Activated naive CD8-positive, alpha-beta T cell treated with anti-CD3 and anti-CD28 coated beads, Interleukin-2, amount 50 U/mL, for 24 hours (primary cell): ENCODE measurements around the gene PRRT2.
"Not testable (repeated sequence)": the region's sequence is repeated elsewhere in the genome, so short reads cannot be mapped to it uniquely, and the experiment has no call there.

Source experiments
- ATAC-seq: fragments of 150-1000 bp; cut with Tn5 transposase; one replicate; pipeline ENCODE4 v1.10.0; 2021
- DNase-seq: peaks from one replicate; pipeline ENCODE4 v3.0.0; 2021
- H3K27ac Mint-ChIP-seq: one replicate; pipeline ENCODE4 v1.8.0; 2021; ENCODE audit warnings: mild to moderate bottlenecking, mixed read lengths
- H3K27me3 Mint-ChIP-seq: one replicate; pipeline ENCODE4 v1.8.0; 2021; ENCODE audit warnings: mixed read lengths
- H3K36me3 Mint-ChIP-seq: one replicate; pipeline ENCODE4 v1.8.0; 2021; ENCODE audit warnings: low read depth, mixed read lengths
- H3K4me1 Mint-ChIP-seq: one replicate; pipeline ENCODE4 v1.8.0; 2021; ENCODE audit warnings: mixed read lengths
- H3K4me3 Mint-ChIP-seq: one replicate; pipeline ENCODE4 v1.8.0; 2021; ENCODE audit warnings: mild to moderate bottlenecking, moderate library complexity, mixed read lengths
- H3K9me3 Mint-ChIP-seq: one replicate; pipeline ENCODE4 v1.8.0; 2021; ENCODE audit warnings: mixed read lengths

PRRT2 gene

DNA sequence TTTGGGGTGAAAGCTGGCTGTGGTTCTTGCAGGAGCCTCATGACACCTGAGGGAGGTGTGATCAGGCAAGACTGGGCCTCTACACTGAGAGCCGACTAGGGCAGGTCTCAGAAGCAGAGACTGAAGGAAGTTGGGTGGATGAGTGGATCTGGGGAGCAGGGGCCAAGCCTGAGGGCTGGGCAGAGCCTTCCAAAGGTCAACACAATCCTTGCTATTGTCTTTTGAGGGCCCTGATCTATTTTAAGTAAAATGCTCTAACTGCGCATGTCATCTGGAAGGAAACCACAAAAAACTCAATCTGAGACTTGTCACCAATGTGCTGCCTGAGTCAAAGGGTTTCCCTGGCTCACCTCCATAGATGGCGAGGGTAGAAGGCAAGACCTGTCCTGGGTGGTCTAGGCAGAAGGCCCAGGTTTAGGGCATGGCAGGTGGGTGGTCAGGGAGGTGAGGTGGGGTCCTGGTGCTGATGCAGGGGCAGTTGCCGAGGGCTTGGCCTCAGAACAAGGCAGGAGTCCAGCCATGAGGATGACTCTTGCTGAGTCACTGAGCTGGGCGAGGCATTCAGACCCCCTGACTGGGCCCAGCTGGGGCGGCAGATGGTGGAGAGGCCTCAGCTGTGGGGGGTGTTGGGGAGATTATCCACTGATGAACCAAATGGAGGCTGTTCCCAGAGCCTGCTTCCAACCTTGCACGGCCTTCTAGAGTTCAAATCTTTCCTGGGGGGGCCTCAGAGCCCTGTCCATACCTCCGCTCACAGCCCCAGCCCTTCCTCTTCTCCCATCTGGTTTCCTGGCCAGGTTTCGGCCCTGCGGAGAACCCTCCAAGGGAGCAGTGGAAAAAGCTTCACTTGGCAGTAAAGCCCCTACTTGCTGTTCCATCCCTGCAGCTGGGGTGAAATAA lies 13.4 kb downstream of the PRRT2 start:
- H3K4me3 Mint-ChIP-seq: peak overlapping the region; percentile 54
- ATAC-seq: peak; percentile 64
- DNase-seq: peak; percentile 59
- no peaks in the 10 kb centered on the region for H3K36me3 Mint-ChIP-seq
- peak overlapping the region; percentile 93 for H3K27ac Mint-ChIP-seq
- no peaks in the 10 kb centered on the region for H3K27me3 Mint-ChIP-seq
- no peaks in the 10 kb centered on the region for H3K9me3 Mint-ChIP-seq
- peaks cover 86% of the 10 kb centered on the region for H3K4me1 Mint-ChIP-seq

DNA sequence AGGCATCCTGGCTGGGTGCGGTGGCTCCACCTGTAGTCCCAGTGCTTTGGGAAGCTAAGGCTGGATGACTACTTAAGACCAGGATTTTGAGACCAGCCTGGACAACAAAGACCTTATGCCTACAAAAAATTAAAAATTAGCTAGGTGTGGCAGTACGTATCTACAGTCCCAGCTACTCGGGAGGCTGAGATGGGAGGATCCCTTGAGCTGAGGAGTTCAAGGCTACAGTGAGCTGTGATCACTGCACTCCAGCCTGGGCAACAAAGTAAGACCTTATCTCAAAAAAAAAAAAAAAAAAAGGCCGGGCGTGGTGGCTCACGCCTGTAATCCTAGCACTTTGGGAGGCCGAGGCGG lies 14.3 kb downstream of the PRRT2 start:
- no peaks in the 10 kb centered on the region for H3K27me3 Mint-ChIP-seq
- H3K4me3 Mint-ChIP-seq: peak overlapping the region; percentile 61
- H3K36me3 Mint-ChIP-seq: no peaks in the 10 kb centered on the region
- peak overlapping the region; percentile 88 for H3K27ac Mint-ChIP-seq
- H3K9me3 Mint-ChIP-seq: no peaks in the 10 kb centered on the region
- no peak for DNase-seq
- peaks cover 79% of the 10 kb centered on the region for H3K4me1 Mint-ChIP-seq
- ATAC-seq: no peak

DNA sequence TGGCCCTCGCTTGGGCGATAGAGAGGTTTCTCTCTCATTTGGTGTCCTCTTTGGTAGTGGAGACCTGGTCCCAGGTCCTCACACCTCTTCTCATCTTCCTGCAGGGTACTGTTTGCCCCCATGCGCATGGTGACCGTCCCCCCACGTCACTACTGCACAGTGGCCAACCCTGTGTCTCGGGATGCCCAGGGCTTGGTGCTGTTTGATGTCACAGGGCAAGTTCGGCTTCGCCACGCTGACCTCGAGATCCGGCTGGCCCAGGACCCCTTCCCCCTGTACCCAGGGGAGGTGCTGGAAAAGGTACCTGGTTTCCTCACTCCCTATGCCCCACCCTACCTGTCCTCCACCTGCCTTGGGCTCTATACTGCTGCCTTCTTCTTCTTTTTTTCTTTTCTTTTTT lies 18.8 kb downstream of the PRRT2 start:
- no peak for ATAC-seq
- Mint-ChIP-seq H3K4me1 (peaks cover 45% of the 10 kb centered on the region), H3K4me3 (no peak overlapping the region), H3K27ac (no peak overlapping the region), H3K36me3 (peaks cover 7% of the 10 kb centered on the region), H3K27me3 (no peaks in the 10 kb centered on the region), H3K9me3 (no peaks in the 10 kb centered on the region)
- DNase-seq: no peak

DNA sequence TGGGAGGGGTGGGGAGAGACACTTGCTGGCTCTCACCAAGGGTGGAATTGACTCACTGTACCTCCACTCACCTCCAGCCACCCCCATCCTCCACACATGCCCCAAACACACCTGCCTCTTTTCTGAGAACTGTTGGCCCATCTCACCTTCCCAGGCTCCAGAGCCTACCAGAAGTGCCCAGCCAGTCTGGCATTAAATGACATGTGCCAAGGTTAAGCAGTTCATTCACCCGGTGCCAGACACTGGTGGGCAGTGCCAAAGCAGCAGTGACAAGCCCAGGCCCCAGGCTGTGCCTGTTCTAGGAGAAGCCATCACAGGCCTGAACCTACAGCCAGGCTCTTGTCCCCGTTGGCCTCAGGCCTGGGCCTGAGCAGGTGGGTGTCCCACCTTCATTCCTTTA lies 19.5 kb downstream of the PRRT2 start:
- H3K4me3 Mint-ChIP-seq: no peak overlapping the region
- no peaks in the 10 kb centered on the region for H3K9me3 Mint-ChIP-seq
- H3K4me1 Mint-ChIP-seq: peaks cover 38% of the 10 kb centered on the region
- ATAC-seq (no peak), DNase-seq (no peak)
- H3K36me3 Mint-ChIP-seq: peaks cover 7% of the 10 kb centered on the region
- H3K27ac Mint-ChIP-seq: no peak overlapping the region
- H3K27me3 Mint-ChIP-seq: no peaks in the 10 kb centered on the region

DNA sequence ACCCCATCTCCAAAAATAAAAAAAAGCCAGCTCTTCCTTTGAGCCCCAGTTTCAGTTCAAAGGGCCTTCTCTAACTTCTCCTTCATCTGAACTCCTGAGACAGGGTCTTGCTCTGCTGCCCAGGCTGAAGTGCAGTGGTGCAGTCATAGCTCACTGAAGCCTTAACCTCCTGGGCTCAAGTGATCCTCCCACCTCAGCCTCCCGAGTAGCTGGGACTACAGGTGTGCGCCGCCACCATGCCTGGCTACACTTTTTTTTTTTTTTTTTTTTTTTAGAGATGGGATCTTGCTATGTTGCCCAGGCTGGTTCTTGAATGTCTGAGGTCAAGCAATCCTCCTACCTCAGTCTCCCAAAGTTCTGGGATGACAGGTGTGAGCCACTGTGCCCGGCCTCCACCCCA lies 21.2 kb downstream of the PRRT2 start:
- not testable (repeated sequence) for H3K27me3 Mint-ChIP-seq, DNase-seq, ATAC-seq, H3K4me3 Mint-ChIP-seq, H3K9me3 Mint-ChIP-seq, H3K36me3 Mint-ChIP-seq
- Mint-ChIP-seq H3K27ac (peak overlapping the region; percentile 52), H3K4me1 (peaks cover 21% of the 10 kb centered on the region)

DNA sequence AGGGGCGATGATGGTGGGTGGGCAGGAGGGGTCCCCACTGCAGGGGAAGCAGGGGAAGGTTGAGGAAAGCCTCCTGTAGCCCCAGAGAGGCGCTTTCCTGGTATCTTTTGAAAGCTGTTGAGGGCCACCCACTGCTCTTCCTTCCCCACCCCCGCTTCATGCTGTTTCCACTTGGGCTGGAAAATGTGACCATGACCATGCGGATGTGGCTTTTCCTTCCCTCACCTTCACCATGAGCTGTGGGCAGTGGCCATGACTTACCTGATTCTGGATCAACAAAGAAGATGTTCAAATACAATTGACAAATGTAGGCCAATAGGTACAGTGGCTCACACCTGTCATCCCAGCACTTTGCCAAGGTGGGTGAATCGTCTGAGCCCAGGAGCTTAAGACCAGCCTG lies 22.1 kb downstream of the PRRT2 start:
- no peaks in the 10 kb centered on the region for H3K27me3 Mint-ChIP-seq
- H3K36me3 Mint-ChIP-seq: peaks cover 10% of the 10 kb centered on the region
- ATAC-seq: no peak

DNA sequence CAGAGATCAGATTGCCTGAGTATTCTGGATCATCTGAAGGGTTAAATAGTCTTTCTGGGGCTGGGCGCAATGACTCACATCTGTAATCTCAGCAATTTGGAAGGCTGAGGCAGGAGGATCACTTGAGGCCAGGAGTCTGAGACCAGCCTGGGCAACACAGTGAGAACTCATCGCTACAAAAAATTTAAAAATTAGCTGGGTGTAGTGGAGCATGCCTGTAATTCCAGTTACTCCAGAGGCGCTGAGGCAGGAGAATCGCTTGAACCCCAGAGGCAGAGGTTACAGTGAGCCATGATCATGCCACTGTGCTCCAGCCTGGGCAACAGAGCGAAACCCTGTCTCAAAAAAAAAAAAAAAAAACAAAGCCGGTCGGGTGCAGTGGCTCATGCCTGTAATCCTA lies 23.9 kb downstream of the PRRT2 start:
- no peak for DNase-seq
- no peak overlapping the region for H3K4me3 Mint-ChIP-seq
- peaks cover 11% of the 10 kb centered on the region for H3K4me1 Mint-ChIP-seq
- no peak for ATAC-seq
- peaks cover 10% of the 10 kb centered on the region for H3K36me3 Mint-ChIP-seq
- no peaks in the 10 kb centered on the region for H3K27me3 Mint-ChIP-seq
- H3K9me3 Mint-ChIP-seq: no peaks in the 10 kb centered on the region
- peak overlapping the region; percentile 37 for H3K27ac Mint-ChIP-seq

More for the DNA sequence above, 22.1 kb downstream of the PRRT2 start:
- Mint-ChIP-seq H3K4me3 (peak overlapping the region; percentile 4), H3K4me1 (peaks cover 16% of the 10 kb centered on the region), H3K27ac (peak overlapping the region; percentile 85), H3K9me3 (no peaks in the 10 kb centered on the region)
- DNase-seq: peak; percentile 23

DNA sequence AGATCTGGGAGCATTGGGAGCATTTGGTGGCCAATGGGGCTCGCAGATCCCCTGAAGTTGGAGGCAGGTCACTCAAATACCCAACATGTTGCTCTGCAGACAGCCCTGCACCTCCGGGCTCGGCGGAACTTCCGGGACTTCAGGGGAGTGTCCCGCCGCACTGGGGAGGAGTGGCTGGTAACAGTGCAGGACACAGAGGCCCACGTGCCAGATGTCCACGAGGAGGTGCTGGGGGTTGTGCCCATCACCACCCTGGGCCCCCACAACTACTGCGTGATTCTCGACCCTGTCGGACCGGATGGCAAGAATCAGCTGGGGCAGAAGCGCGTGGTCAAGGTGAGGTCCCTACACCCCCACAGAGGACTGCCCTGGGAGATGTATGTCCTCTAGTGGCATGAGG lies 24.6 kb downstream of the PRRT2 start:
- peaks cover 11% of the 10 kb centered on the region for H3K4me1 Mint-ChIP-seq
- H3K36me3 Mint-ChIP-seq: peaks cover 10% of the 10 kb centered on the region
- ATAC-seq: no peak
- no peak for DNase-seq
- no peak overlapping the region for H3K4me3 Mint-ChIP-seq
- no peaks in the 10 kb centered on the region for H3K27me3 Mint-ChIP-seq
- H3K9me3 Mint-ChIP-seq: no peaks in the 10 kb centered on the region
- H3K27ac Mint-ChIP-seq: no peak overlapping the region

DNA sequence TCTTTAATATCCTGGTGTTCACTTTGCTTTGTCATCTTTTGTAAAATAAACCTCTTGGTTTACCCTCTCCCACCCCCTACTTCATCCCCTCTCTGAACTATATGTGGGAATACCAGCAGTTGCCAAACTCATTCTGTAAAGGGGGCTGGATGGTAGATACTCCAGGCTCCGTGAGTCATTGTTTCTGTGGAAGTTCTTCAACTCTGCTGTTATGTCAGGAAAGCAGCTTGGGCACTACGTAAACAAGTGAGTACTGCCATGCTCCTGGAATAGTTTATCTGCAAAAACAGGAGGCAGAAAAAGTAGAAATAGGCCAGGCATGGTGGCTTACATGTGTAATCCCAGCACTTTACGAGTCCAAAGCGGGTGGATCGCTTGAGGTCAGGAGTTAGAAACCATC lies 25.8 kb downstream of the PRRT2 start:
- no peaks in the 10 kb centered on the region for H3K9me3 Mint-ChIP-seq
- peaks cover 11% of the 10 kb centered on the region for H3K4me1 Mint-ChIP-seq
- no peaks in the 10 kb centered on the region for H3K27me3 Mint-ChIP-seq
- DNase-seq (no peak), ATAC-seq (no peak)
- peaks cover 7% of the 10 kb centered on the region for H3K36me3 Mint-ChIP-seq
- no peak overlapping the region for H3K27ac Mint-ChIP-seq
- no peak overlapping the region for H3K4me3 Mint-ChIP-seq

DNA sequence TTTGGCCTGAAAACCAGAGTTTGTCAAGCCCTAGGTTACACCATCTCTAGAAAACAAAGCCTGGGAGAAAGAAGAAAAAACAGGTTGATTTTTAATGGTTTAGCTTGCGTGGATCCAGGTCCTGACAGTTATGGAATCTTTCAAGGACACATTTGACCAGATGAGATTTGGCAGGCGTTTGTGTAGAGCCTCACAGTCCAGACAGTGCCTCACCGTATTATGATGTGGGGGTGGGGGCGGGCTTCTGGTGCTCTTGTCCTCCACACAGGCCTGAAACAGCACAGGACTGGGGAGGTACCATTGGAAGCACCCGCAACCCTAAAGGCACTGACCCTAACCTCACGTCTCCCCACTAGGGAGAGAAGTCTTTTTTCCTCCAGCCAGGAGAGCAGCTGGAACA lies 27.8 kb downstream of the PRRT2 start:
- Mint-ChIP-seq H3K4me1 (no peaks in the 10 kb centered on the region), H3K4me3 (no peak overlapping the region), H3K9me3 (no peaks in the 10 kb centered on the region), H3K36me3 (peaks cover 3% of the 10 kb centered on the region), H3K27me3 (no peaks in the 10 kb centered on the region), H3K27ac (no peak overlapping the region)
- DNase-seq: no peak
- no peak for ATAC-seq

DNA sequence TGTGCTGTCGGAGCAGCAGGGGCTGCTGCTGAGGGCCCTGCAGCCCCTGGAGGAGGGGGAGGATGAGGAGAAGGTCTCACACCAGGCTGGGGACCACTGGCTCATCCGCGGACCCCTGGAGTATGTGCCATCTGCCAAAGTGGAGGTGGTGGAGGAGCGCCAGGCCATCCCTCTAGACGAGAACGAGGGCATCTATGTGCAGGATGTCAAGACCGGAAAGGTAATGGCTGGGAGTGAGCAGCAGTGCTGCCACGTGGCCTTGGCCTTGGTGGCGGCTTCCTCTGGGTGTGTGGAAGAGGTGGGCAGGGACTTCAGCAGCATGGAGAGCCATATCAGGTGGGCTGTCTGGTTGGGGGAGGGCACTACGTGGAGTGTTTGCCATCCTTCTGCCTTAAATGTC lies 28.2 kb downstream of the PRRT2 start:
- DNase-seq (no peak), ATAC-seq (no peak)
- Mint-ChIP-seq H3K27ac (no peak overlapping the region), H3K36me3 (peaks cover 3% of the 10 kb centered on the region), H3K4me3 (no peak overlapping the region), H3K4me1 (no peaks in the 10 kb centered on the region), H3K27me3 (no peaks in the 10 kb centered on the region), H3K9me3 (no peaks in the 10 kb centered on the region)

DNA sequence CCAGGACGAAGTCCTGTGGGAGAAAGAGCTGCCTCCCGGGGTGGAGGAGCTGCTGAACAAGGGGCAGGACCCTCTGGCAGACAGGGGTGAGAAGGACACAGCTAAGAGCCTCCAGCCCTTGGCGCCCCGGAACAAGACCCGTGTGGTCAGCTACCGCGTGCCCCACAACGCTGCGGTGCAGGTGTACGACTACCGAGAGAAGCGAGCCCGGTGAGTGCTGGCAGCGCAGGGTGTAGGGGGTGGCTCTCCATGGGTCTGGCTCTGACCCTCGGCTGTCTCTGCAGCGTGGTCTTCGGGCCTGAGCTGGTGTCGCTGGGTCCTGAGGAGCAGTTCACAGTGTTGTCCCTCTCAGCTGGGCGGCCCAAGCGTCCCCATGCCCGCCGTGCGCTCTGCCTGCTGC lies 29.6 kb downstream of the PRRT2 start:
- H3K27ac Mint-ChIP-seq: no peak overlapping the region
- H3K36me3 Mint-ChIP-seq: peaks cover 3% of the 10 kb centered on the region
- ATAC-seq (no peak), DNase-seq (no peak)
- H3K9me3 Mint-ChIP-seq: no peaks in the 10 kb centered on the region
- H3K4me1 Mint-ChIP-seq: no peaks in the 10 kb centered on the region
- no peak overlapping the region for H3K4me3 Mint-ChIP-seq
- H3K27me3 Mint-ChIP-seq: no peaks in the 10 kb centered on the region

DNA sequence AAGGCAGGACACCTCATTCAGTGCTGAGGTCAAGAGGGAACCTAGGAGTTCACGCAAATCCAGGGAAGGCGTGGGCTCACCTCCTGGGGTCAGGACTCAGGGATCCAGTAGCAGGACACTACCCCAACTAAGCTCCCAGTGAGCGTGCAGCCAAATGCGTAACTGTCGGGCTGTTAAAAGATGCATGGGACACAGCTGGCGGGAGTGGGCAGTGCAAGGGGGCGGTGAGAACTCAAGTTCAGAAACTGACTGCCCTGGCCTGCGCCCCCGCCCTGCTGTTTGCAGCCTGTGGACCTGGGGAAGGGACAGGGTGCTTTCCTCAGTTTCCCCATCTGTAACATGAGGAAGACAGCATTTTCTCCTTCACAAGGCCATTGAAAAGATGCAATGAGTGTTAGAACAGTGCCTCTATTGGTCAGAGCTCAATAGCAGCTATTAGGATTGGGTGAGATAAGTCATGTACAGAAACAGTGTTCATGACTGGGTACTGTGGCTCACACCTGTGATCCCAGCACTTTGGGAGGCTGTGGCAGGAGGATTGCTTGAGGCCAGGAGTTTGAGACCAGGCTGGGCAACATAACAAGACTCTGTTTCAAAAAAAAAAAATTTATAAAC lies 30.8 kb downstream of the PRRT2 start:
- no peak for DNase-seq
- ATAC-seq: no peak
- no peak overlapping the region for H3K27ac Mint-ChIP-seq
- H3K4me3 Mint-ChIP-seq: no peak overlapping the region
- H3K36me3 Mint-ChIP-seq: peaks cover 2% of the 10 kb centered on the region
- no peaks in the 10 kb centered on the region for H3K27me3 Mint-ChIP-seq
- no peaks in the 10 kb centered on the region for H3K9me3 Mint-ChIP-seq
- no peaks in the 10 kb centered on the region for H3K4me1 Mint-ChIP-seq

DNA sequence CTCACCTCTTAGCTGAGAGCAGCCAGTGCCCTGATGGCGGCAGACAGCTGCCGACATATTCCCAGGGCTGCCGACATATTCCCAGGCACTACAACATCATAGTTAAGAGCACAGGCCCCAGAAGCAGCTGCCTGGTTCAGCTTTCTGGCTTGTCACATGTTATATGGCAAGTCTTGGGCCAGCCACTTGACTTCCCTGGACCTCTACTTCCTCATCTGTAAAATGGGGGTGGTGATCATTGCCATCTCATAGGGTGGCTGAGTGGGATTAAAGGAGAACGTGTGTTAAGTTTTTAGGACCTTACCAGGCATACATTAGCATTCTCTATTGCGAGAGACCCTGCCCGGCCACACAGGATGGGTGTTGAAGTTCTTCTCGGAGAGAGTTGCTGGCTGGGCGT lies 31.9 kb downstream of the PRRT2 start:
- Mint-ChIP-seq H3K27ac (no peak overlapping the region), H3K4me1 (no peaks in the 10 kb centered on the region), H3K36me3 (peaks cover 2% of the 10 kb centered on the region), H3K9me3 (no peaks in the 10 kb centered on the region), H3K4me3 (no peak overlapping the region), H3K27me3 (no peaks in the 10 kb centered on the region)
- DNase-seq (no peak), ATAC-seq (no peak)

DNA sequence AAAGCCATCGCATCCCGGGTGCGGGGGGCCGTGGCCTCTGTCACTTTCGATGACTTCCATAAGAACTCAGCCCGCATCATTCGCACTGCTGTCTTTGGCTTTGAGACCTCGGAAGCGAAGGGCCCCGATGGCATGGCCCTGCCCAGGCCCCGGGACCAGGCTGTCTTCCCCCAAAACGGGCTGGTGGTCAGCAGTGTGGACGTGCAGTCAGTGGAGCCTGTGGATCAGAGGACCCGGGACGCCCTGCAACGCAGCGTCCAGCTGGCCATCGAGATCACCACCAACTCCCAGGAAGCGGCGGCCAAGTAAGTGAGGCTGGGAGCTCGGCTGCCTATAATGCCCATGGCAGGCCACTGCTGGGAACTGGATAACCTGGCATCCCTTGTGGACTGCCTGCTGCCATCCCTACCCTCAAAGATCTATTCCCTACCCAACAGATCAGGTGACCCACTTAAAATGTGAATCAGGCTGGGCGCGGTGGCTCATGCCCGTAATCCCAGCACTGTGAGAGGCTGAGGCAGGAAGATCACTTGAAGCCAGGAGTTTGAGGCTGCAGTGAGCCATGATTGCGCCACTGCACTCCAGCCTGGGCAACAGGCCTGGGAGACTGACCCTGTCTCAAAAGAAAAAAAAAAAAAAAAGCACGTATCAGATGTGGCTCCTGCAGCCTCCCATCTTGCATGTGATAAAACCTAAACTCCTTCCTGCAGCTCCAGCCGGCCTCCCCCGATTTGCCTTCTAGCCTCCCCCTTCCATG lies 32.8 kb downstream of the PRRT2 start:
- Mint-ChIP-seq H3K9me3 (no peaks in the 10 kb centered on the region), H3K4me1 (no peaks in the 10 kb centered on the region), H3K4me3 (no peak overlapping the region), H3K36me3 (peaks cover 2% of the 10 kb centered on the region), H3K27me3 (no peaks in the 10 kb centered on the region), H3K27ac (no peak overlapping the region)
- no peak for ATAC-seq
- no peak for DNase-seq
